Caco-2 (cell line): ENCODE measurements around the gene HEPN1. TPM values are rescaled to one million over a fixed set of nuclear protein-coding genes. Genes with fewer than 3 reads are reported as not detected.

Experiments
- BruUV-seq: library from RNA; stranded (reverse); fragments of 400-500 nt; replicated peaks from 2 replicates; lab custom pipeline; 2021; lab: Mats Ljungman, UMichigan
- CTCF ChIA-PET: fragments of 300-600 bp; sonication (Branson Sonifier 250); formaldehyde crosslinking; loops from one replicate; lab custom pipeline; 2022; ENCODE audit warnings: antibody characterized with exemption; lab: Charles Lee
- POLR2A ChIA-PET: fragments of 300-600 bp; sonication (Branson Sonifier 250); formaldehyde crosslinking; loops from one replicate; lab custom pipeline; 2022; ENCODE audit warnings: antibody characterized with exemption; lab: Charles Lee
- DNase-seq, 2 experiments: peaks; one replicate each; pipeline versions ENCODE4 v3.0.0 to v3.0.0-alpha.2; 2020 to 2022
- H3K27me3 ChIP-seq: replicated peaks from 2 replicates; pipeline ENCODE4 v1.6.0; 2011; ENCODE audit warnings: low read length; ENCODE audit not compliant: control insufficient read depth, insufficient read depth
- H3K36me3 ChIP-seq: 2 replicates; pipeline ENCODE4 v1.5.1; 2011; ENCODE audit warnings: low read length; ENCODE audit not compliant: control insufficient read depth, insufficient read depth
- H3K4me1 ChIP-seq: fragments of 250-450 bp; sonication (Bioruptor Pico); 2 replicates; pipeline ENCODE4 v1.5.1; 2020; ENCODE audit warnings: mild to moderate bottlenecking
- H3K4me3 ChIP-seq: 2 replicates; pipeline ENCODE4 v1.5.1; 2011; ENCODE audit warnings: low read depth, mild to moderate bottlenecking, control low read depth, low read length
- H3K9me3 ChIP-seq: fragments of 250-450 bp; sonication (Bioruptor Pico); 2 replicates; pipeline ENCODE4 v1.5.1; 2020; ENCODE audit warnings: mild to moderate bottlenecking, moderate library complexity
- H3K27ac Mint-ChIP-seq: one replicate; pipeline ENCODE4 v1.8.0; 2022; ENCODE audit warnings: mixed read lengths; ENCODE audit not compliant: unreplicated experiment
- H3K27me3 Mint-ChIP-seq: one replicate; pipeline ENCODE4 v1.8.0; 2022; ENCODE audit warnings: mixed read lengths; ENCODE audit not compliant: insufficient read depth, unreplicated experiment
- H3K36me3 Mint-ChIP-seq: one replicate; pipeline ENCODE4 v1.8.0; 2022; ENCODE audit warnings: mild to moderate bottlenecking, mixed read lengths; ENCODE audit not compliant: insufficient read depth, unreplicated experiment
- H3K4me1 Mint-ChIP-seq: one replicate; pipeline ENCODE4 v1.8.0; 2022; ENCODE audit warnings: low read depth, mixed read lengths; ENCODE audit not compliant: unreplicated experiment
- H3K4me3 Mint-ChIP-seq: one replicate; pipeline ENCODE4 v1.8.0; 2022; ENCODE audit warnings: mild to moderate bottlenecking, moderate library complexity, mixed read lengths; ENCODE audit not compliant: unreplicated experiment
- H3K9me3 Mint-ChIP-seq: one replicate; pipeline ENCODE4 v1.8.0; 2022; ENCODE audit warnings: mixed read lengths; ENCODE audit not compliant: unreplicated experiment
- intact Hi-C: fragments of 100-400 bp; cut with micrococcal nuclease; formaldehyde crosslinking; loops from one replicate; pipeline ENCODE4 v1.10.0; 2022; ENCODE audit not compliant: unreplicated experiment
- total RNA-seq: library from RNA; stranded (reverse); gene quantifications from 2 replicates; pipeline ENCODE4 v1.2.3, GENCODE V29; 2022
- TF ChIP-seq, protein P1 (sequence below), 2 experiments: fragments of 200-600 bp in 1 of 2; IDR thresholded peaks; 1 replicate in 1 of 2; 2 replicates in 1 of 2; pipeline versions ENCODE4 v1.5.1 to v1.8.0; 2011 to 2022; ENCODE audit warnings: antibody characterized with exemption in 1 of 2, control low read depth in 1 of 2, inconsistent platforms in 1 of 2, low read depth in 1 of 2, low read length in 1 of 2, mild to moderate bottlenecking in 1 of 2, moderate library complexity in 1 of 2; ENCODE audit not compliant: insufficient read depth in 1 of 2, severe bottlenecking in 1 of 2, unreplicated experiment in 1 of 2

Gene HEPN1
- total RNA-seq, 1 experiment from 2014 or later: not detected

- H3K9me3 ChIP-seq: no peaks in the 10 kb centered on the region
- peaks cover 13% of the 10 kb centered on the region for H3K27me3 Mint-ChIP-seq
Observed at GRCh38 chr11:124900464-124900863, 18.6 kb upstream of the HEPN1 start.

GRCh38 chr11:124902616-124903015 lies 16.4 kb upstream of the HEPN1 start:
- Histone ChIP-seq H3K4me3 (no peak overlapping the region), H3K27me3 (peaks cover 5% of the 10 kb centered on the region), H3K4me1 (no peaks in the 10 kb centered on the region), H3K9me3 (no peaks in the 10 kb centered on the region), H3K36me3 (no peaks in the 10 kb centered on the region)
- TF ChIP-seq, protein P1, sequence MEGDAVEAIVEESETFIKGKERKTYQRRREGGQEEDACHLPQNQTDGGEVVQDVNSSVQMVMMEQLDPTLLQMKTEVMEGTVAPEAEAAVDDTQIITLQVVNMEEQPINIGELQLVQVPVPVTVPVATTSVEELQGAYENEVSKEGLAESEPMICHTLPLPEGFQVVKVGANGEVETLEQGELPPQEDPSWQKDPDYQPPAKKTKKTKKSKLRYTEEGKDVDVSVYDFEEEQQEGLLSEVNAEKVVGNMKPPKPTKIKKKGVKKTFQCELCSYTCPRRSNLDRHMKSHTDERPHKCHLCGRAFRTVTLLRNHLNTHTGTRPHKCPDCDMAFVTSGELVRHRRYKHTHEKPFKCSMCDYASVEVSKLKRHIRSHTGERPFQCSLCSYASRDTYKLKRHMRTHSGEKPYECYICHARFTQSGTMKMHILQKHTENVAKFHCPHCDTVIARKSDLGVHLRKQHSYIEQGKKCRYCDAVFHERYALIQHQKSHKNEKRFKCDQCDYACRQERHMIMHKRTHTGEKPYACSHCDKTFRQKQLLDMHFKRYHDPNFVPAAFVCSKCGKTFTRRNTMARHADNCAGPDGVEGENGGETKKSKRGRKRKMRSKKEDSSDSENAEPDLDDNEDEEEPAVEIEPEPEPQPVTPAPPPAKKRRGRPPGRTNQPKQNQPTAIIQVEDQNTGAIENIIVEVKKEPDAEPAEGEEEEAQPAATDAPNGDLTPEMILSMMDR (IDR thresholded peaks at IDR 0.05; ENCODE audit: insufficient read depth in 1 of 2, low read depth in 1 of 2, low read length in 1 of 2, severe bottlenecking in 1 of 2, unreplicated experiment in 1 of 2): no peak
- no peak for DNase-seq
- H3K4me1 Mint-ChIP-seq: no peaks in the 10 kb centered on the region
- peaks cover 13% of the 10 kb centered on the region for H3K27me3 Mint-ChIP-seq
- H3K4me3 Mint-ChIP-seq: no peak overlapping the region
- no peak overlapping the region for H3K27ac Mint-ChIP-seq
- ChIA-PET CTCF (no interaction called here), POLR2A (no interaction called here)
- H3K36me3 Mint-ChIP-seq: no peaks in the 10 kb centered on the region
- BruUV-seq: no TSS peak
- intact Hi-C loops: no loop called here
- H3K9me3 Mint-ChIP-seq: peaks cover 16% of the 10 kb centered on the region

More at GRCh38 chr11:124900464-124900863, 18.6 kb upstream of the HEPN1 start:
- intact Hi-C loops: no loop called here
- Mint-ChIP-seq H3K4me1 (no peaks in the 10 kb centered on the region), H3K9me3 (peaks cover 4% of the 10 kb centered on the region), H3K4me3 (no peak overlapping the region), H3K36me3 (no peaks in the 10 kb centered on the region), H3K27ac (no peak overlapping the region)
- H3K27me3 ChIP-seq: peaks cover 6% of the 10 kb centered on the region
- CTCF ChIA-PET: no interaction called here
- peak in 1 of 2 experiments; percentile 34 for DNase-seq
- POLR2A ChIA-PET: no interaction called here
- H3K36me3 ChIP-seq: no peaks in the 10 kb centered on the region
- no TSS peak for BruUV-seq
- TF ChIP-seq, protein P1 (IDR thresholded peaks at IDR 0.05; ENCODE audit: insufficient read depth in 1 of 2, low read depth in 1 of 2, low read length in 1 of 2, severe bottlenecking in 1 of 2, unreplicated experiment in 1 of 2): no peak
- no peaks in the 10 kb centered on the region for H3K4me1 ChIP-seq
- no peak overlapping the region for H3K4me3 ChIP-seq

DNA sequence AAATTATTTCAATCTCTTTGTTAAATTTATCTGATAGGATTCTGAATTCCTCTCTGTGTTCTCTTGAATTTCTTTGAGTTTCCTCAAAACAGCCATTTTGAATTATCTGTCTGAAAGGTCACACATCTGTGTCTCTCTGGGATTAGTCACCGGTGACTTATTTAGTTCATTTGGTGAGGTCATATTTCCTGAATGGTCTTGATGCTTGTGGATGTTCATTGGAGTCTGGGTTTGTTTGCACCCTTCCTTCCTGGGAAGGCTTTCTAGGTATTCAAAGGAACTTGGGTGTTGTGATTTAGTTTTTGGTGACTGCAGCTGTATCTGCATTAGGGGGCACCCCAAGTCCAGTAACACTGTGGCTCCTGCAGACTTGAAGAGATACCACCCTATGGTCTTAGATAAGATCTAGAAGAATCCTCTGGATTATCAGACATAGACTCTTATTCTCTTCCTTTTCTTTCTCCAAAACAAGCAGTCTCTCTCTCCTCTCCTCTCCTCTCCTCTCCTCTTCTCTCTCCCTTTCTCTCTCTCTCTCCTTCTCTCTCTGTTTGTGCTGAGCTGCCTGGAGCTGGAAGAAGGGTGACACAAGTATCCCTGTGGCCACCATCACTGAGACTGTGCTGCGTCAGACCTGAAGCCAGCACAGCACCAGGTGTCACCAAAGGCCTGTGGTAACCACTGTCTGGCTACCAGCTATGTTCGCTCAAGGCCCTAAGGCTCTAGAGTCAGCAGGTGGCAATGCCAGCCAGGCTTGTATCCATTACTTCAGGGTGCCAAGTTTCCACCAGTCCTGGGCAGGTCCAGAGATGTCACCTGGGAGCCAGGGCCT lies 3.3 kb upstream of the HEPN1 start:
- no TSS peak for BruUV-seq
- H3K9me3 Mint-ChIP-seq: peaks cover 45% of the 10 kb centered on the region
- CTCF ChIA-PET: no interaction called here
- H3K4me1 Mint-ChIP-seq: no peaks in the 10 kb centered on the region
- intact Hi-C loops: no loop called here
- H3K27me3 Mint-ChIP-seq: peaks cover 20% of the 10 kb centered on the region
- H3K4me3 ChIP-seq: no peak overlapping the region
- TF ChIP-seq, protein P1 (IDR thresholded peaks at IDR 0.05; ENCODE audit: insufficient read depth in 1 of 2, low read depth in 1 of 2, low read length in 1 of 2, severe bottlenecking in 1 of 2, unreplicated experiment in 1 of 2): no peak
- H3K4me1 ChIP-seq: no peaks in the 10 kb centered on the region
- 0 out of 2 replicates have a peak, but pooled peaks cover 5% of the 10 kb centered on the region for H3K9me3 ChIP-seq
- no peaks in the 10 kb centered on the region for H3K36me3 Mint-ChIP-seq
- no peak overlapping the region for H3K27ac Mint-ChIP-seq
- POLR2A ChIA-PET: no interaction called here
- no peaks in the 10 kb centered on the region for H3K27me3 ChIP-seq
- DNase-seq: no peak
- H3K36me3 ChIP-seq: no peaks in the 10 kb centered on the region
- H3K4me3 Mint-ChIP-seq: no peak overlapping the region
